Hypothalamus (tissue), 51 donors: Measurements from ENCODE around the gene ADIG.

ENCODE experiments used
- DNase-seq, 51 donors: peaks; one replicate each; lab custom pipeline; 2025; lab: John Stamatoyannopoulos, UW

ADIG gene

GRCh38 chr20:38581013-38581412, at the start of gene ADIG:
TSS of gene ADIG (plus strand) at chr20:38581197. CDS start at chr20:38581251, 54 bp downstream.
- peak in 42 of 51 donors; percentile 6 to 82 (median 52) for DNase-seq

DNA sequence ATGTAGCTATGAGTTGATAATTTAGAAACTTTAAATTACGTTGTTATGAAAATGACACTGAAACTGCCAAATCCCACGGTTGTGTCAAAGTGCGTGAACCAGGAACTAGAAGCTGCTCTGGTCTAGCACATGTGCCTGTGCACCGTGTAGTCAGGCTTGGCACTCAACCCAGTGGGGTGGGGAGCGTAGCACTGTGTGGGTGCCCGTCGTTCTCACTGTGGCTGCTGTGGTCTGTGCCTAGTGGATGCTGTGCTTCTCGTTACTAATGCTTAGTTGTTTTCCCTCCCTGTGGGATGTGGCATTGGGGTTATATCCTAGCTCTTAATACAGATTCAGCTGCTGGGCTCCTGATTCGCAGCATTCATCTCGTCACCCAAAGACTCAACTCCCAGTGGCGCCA, 46.2 kb upstream of the ADIG start:
- DNase-seq, result no peak

- no peak for DNase-seq
Observed at GRCh38 chr20:38536310-38536709, 44.7 kb upstream of the ADIG start.

- DNase-seq, result no peak
Observed at GRCh38 chr20:38537176-38537575, 43.8 kb upstream of the ADIG start.

DNA sequence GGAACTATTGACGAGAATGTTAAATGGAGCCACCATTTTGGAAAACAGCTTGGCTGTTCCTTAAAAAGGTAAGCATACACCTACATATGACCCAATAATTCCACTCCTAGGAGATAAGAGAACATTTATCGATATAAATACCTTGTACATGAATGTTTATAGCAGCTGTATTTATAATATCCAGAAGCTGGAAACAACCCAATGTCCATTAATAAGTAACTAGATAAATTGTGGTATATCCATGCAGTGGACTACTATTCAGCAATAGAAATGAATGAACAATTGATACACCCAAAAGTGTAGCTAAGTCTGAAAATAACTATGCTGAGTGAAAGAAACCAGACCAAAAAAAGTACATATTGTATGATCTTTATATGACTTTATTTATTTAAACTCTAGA, 42.2 kb upstream of the ADIG start:
- DNase-seq, result no peak

DNA sequence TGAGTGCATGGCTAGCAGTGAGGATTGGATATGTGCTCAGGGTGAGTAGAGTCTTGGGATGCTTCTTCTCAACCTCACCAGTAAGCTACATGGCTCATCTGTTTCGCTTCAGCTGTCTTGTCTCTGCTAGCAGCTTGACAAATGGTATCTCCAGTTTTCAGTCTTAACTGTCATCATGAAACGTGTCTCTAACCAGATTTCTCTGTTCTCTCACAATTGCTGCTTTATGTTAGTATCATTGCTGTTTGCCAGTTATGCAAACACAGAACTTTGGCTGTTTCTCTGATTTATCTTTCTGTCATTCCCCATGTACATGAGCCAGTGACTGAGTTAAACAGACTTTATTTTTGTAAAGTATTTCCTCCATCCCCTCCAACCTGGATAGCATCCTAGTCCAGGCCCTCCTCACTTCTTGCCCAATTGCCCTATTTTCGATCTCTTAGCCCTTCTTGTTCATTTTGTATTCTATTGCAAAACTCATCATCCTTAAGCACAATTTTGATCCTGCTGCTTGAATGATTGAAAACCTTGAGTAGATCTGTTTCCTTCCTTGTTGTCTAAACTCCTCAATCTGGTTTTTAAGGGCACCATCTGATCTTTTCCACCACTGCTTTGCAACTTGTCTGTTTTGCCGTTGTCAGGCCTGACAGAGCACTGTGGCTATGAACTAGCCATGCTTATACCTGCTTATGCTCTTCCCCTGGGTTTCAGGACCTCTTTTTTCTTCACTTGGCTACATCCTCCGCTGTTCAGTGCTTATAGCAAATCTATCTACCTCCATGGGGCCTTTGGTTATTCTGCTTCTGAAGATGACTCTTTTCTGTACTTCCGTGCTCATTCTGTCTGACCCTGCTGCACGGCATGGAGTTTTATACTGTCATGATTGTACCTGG, 37.7 kb upstream of the ADIG start:
- DNase-seq, result peak in 2 of 51 donors; percentile 4

DNA sequence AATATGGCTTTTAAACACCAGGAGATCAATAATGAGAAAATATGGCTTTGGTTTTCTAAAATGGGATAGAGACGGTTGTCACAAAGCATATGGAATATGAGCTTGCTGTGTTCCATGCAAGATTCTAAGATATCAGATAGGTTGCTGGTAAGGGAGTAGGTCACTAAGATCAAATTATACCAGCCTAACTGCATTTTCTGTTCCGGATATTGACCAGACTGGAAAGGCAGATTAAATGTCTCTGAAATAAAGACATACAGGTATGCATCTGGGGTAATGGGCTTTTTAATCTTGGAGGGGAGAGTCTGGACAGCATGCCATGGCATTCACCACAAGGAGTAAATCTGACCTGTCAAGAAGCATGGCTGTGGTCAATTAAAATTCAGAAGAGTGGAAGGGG, 35.2 kb upstream of the ADIG start:
- DNase-seq, result no peak

- DNase-seq, result no peak
Observed at GRCh38 chr20:38547288-38548085, 33.5 kb upstream of the ADIG start.

DNA sequence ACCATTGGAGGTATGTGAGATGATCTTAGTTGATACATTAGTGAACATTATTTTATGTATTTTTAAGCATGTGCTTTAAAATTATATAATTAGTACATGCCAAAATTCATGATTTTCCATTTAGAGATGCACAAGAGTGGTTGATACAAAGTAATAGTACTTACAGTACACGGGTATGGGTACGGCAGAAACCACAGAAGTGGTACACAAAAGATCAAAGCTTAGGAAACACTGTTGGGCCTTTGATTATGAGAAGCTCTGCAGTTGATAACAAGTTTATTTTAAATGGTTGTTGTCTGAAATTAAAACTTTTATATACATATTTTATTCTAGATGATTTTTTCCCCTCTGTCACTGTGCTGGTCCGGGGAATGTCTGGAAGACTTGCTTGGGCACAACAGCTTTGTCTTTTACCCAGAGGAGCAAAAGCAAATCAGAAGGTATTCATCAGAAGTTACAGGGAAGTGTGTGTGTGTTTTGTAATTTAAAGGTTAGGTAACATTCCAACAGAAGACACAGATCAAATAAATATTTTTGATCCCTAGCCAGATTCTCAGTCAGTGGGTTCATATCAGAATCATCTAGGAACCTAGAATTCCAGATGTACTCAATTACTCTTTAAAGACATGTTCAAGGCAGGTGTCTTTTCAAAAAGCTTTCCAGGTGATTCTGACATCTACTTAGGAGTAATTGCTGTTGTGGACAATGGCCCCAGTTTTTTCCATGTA, 32.5 kb upstream of the ADIG start:
- DNase-seq, result no peak

GRCh38 chr20:38550274-38550673, 30.7 kb upstream of the ADIG start:
- DNase-seq, result no peak

DNA sequence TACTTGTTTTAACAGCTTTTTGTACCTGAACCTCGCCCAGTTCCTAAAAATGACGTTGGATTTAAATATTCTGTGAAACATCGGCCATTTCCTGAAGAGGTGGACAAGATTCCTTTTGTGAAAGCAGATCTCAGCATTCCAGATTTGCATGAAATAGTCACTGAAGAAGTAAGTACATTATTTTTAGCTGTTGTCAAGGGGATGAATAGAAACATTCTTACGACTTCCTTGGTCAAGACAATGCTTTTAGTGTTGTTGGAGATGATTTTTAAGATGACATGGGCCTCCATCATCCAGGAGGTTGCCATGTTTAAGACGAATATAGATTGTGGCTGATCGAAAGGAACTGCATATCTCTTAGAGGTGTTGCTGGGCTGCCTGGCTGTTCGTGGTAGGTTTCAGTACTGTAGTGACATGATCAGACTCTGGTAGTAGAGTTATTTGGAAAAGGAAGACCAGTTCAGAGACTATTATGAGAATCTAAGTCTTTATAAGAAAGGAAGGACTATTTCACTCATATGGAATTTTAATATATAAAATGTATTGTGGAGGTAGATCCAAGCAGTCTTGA, 29.9 kb upstream of the ADIG start:
- DNase-seq, result no peak

- no peak for DNase-seq
Observed at GRCh38 chr20:38554986-38555385, 26.0 kb upstream of the ADIG start.

- no peak for DNase-seq
Observed at GRCh38 chr20:38555395-38555794, 25.6 kb upstream of the ADIG start.

DNA sequence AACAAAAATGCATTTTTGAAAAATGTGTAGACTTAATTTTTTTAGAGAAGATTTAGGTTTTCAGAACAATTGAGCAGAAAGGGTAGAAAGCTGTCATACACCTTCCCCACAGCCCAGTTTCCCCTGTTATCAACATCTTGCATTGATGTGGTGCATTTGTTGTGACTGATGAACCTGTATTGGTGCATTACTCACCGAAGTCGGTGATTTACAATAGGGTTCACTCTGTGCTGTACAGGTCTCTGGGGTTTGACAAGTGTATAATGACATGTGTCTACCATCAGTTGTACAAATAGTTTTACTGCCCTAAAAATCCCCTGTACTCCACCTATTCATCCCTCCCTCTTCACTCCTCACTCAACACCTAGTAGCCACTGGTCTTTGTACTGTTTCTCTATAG, 23.8 kb upstream of the ADIG start:
- no peak for DNase-seq

DNA sequence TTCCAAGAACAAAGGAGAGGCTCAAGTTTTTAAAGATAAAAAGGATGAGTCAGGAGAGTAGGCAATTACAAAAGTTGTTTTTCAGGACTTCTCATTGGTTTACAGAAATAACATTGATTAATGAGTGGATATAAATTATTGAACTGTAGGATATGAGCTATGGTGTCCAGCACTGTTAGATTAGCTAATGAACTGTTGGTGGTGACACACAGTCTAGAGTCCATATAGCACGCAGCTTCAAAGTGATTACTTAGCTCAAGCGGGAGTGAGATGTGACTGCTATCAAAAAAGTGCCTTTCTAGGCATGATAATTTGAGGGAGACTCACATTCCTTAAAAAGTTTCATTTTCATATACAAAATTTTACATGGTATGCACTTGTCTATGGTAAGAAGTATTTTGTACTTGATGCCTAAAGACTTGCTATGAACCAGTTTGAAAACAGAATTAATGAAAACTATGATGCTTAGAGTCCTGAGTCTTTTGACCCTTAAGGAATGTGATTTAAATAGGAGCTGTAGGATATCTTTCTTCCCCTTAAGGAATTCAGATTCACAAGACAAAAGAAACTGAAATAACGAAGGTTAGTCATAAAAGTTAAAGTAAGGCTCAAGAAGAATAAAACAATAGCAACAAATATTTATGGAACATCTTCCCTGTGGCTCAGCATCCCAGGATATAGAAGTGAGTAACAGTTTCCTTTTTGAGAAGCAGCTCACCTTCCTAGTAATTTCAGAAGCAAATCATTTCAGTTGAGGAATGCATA, 22.2 kb upstream of the ADIG start:
- no peak for DNase-seq

DNA sequence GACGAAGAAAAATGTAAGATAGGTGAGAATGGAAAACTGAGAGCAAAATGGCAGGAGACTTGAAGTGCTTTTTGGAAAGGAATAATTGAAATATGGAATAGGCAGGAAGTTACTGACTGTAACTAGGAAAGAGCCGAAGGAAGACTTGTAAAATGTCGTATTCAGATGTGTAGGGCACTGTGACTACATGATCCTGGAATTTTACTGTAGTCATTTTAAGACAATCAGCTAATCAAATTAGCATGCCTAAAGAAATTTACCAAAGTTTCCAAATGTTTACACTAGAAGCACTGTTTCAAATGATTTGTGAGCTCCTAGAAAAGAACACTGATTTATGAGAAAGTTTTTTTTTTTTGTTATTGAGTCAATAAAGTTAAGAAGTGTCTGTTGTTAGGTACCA, 21.2 kb upstream of the ADIG start:
- DNase-seq, result no peak

DNA sequence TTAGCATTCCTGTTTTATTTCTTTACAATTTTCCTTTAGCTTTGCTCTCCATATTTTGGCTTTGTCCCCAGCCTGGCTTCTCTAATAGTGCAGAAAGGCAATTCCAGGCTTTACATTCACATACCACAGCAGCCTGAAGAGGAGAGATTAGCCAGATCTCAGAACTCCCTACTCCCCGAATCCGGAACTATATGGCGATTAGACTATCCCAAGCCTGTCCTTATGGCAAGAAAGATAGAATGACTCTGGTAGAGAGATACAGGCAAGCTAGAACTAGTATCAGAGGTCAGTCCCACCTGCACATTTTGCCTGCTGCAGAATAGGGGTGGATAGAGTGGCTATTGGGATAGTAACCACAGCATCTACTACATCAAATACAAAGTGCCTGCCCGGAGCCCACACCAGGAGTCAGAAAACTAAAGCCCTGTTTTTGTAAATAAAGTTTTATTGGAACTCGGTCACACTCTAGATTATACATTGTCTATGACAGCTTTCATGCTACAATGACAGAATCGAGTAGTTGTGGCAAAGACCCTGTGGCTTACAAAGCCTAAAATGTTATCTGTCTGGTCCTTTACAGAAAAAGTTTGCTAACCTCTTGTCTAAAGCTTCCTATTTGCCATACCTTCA, 17.1 kb upstream of the ADIG start:
- no peak for DNase-seq

- no peak for DNase-seq
Observed at GRCh38 chr20:38564680-38565079, 16.3 kb upstream of the ADIG start.

- no peak for DNase-seq
Observed at GRCh38 chr20:38566036-38566598, 14.9 kb upstream of the ADIG start.
